ENCODE results near the gene RIPOR1.

Gene RIPOR1

DNA sequence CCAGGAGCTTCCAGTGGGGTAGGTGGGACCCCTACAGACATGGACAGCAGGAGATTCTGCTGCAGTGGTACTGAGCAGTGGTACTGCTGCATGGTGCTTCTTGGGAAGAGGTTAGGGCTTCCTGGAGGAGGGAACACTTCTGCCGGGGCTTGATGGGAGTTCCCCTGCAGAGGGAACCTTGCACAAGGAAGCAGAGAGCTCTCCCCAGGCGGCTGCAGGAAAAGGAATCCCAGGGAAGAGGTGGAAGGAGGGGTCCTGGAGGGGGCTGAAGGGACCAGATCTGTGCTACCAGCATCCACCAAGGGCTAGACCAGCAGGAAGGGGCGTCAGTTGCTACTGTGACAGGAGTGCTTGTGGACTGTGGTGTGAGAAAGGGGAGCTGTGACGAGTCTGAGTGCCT lies 10.6 kb downstream of the RIPOR1 start:
- in situ Hi-C loops (cut with MboI; ENCODE audit: low sequenced_read_pairs), result no loop called here

- in situ Hi-C loops (cut with MboI; ENCODE audit: low sequenced_read_pairs), result no loop called here
Measured at GRCh38 chr16:67539691-67540635, 11.3 kb downstream of the RIPOR1 start.

GRCh38 chr16:67540756-67541155 lies 12.1 kb downstream of the RIPOR1 start:
- in situ Hi-C loops (cut with MboI; ENCODE audit: low sequenced_read_pairs), result no loop called here

- in situ Hi-C loops (cut with MboI; ENCODE audit: low sequenced_read_pairs), result no loop called here
Measured at GRCh38 chr16:67541391-67542263, 13.0 kb downstream of the RIPOR1 start.

DNA sequence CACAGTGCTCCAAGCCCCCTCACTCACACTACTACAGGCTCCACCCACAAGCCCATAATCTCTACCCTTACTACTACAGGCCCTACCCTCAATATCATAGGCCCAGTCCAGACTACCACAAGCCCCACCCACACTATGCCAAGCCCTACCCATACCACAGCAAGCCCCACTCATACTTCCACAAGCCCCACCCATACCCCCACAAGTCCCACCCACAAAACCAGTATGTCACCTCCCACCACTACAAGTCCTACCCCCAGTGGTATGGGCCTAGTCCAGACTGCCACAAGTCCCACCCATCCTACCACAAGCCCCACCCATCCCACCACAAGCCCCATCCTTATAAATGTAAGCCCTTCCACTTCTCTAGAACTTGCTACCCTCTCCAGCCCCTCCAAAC lies 13.8 kb downstream of the RIPOR1 start:
- in situ Hi-C loops (cut with MboI; ENCODE audit: low sequenced_read_pairs), result no loop called here

DNA sequence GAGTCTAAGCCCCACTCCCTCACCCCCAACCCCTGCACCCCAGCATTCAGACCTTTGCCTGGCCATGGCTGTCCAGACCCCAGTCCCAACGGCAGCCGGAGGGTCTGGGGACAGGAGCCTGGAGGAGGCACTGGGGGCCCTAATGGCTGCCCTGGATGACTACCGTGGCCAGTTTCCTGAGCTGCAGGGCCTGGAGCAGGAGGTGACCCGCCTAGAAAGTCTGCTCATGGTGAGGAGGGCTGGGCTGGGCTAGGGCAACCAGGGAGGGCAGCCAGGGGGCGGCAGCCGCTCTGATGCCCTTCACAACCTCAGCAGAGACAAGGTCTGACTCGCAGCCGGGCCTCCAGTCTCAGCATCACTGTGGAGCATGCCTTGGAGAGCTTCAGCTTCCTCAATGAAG lies 14.4 kb downstream of the RIPOR1 start:
- in situ Hi-C loops (cut with MboI; ENCODE audit: low sequenced_read_pairs), result no loop called here

DNA sequence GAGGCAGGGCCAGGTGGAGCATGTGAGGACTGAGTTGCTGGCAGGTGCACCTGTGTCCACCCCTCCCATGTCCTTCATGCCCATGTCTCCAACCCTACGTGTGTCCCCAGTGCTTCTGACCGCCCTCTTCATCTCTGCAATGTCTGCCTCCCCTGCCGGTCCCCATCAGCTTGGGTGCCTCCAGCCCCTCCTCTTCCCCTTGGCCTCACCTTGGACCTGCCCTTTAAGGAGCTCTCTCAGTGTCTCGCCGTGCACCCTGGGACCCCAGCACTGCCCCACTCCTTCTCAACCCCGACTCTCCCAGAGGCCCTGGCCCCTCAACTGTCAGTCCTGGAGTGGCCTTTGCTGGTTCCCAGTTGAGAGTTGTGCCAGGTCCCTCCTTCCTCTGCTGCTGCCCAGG lies 15.0 kb downstream of the RIPOR1 start:
- in situ Hi-C loops (cut with MboI; ENCODE audit: low sequenced_read_pairs), result no loop called here

DNA sequence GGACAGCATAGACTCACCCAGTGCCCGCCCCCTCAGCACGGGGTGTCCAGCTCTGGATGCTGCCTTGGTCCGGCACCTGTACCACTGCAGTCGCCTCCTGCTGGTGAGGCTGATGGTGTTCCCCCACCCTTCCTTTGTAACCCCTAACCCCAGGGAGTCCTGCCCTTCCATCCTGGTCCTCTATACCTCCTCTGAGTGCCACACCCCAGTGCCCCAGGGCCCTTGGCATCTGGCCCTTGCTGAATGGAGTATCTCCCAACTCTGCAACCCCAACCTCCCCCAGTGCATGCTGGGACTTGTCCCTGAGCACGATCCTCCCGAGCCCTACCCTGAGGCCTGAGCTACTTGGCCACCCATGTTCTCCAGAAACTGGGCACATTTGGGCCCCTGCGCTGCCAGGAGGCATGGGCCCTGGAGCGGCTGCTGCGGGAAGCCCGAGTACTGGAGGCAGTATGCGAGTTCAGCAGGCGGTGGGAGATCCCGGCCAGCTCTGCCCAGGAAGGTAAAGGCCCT lies 15.8 kb downstream of the RIPOR1 start:
- in situ Hi-C loops (cut with MboI; ENCODE audit: low sequenced_read_pairs), result no loop called here

DNA sequence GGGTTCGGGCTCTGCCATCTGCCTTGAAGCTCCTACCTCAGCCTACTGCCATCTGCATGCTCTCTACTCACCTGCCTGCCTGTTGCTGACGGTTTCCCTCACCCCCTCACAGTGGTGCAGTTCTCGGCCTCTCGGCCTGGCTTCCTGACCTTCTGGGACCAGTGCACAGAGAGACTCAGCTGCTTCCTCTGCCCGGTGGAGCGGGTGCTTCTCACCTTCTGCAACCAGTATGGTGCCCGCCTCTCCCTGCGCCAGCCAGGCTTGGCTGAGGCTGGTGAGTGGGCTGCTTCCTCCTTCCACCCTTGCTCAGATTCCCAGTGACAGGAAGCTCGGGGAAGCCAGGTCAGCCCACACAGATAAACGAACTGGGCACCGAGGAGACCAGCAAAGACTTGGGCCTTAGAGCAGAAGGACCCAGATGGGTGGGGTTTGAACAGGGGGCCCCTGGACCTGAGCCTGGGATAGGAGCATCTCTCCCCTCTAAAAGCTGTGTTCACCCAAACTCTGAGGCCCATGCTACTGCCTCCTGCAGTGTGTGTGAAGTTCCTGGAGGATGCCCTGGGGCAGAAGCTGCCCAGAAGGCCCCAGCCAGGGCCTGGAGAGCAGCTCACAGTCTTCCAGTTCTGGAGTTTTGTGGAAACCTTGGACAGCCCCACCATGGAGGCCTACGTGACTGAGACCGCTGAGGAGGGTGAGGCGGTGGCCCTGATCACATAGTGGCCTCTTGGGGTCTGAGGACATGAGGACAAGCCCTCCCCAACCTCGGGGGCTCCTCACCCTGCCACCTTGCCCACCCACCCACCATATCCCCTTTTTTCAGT lies 16.4 kb downstream of the RIPOR1 start:
- in situ Hi-C loops (cut with MboI; ENCODE audit: low sequenced_read_pairs), result no loop called here

DNA sequence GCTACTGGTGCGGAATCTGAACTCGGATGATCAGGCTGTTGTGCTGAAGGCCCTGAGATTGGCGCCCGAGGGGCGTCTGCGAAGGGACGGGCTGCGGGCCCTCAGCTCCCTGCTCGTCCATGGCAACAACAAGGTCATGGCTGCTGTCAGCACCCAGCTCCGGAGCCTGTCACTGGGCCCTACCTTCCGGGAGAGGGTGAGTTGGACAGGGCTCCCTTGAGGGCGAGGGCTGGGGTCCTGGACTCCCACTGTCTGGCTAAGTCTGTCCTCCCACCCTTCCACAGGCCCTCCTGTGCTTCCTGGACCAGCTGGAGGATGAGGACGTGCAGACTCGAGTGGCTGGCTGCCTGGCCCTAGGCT lies 17.0 kb downstream of the RIPOR1 start:
- in situ Hi-C loops (cut with MboI; ENCODE audit: low sequenced_read_pairs), result no loop called here

DNA sequence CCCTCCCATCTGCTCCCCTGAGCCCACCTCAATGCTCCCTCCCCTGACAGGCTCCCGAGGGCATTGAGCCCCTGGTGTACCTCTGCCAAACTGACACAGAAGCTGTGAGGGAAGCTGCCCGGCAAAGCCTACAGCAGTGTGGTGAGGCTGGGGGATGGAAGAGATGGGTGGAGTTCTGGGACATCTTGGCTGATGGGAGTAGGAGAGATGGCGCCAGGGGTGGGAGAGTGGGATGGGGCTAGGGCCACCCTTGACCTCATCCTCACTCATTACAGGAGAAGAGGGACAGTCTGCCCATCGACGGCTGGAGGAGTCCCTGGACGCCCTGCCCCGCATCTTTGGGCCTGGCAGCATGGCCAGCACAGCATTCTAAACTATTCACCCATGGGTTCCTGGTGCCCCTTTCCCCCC lies 17.5 kb downstream of the RIPOR1 start:
- in situ Hi-C loops (cut with MboI; ENCODE audit: low sequenced_read_pairs), result no loop called here

DNA sequence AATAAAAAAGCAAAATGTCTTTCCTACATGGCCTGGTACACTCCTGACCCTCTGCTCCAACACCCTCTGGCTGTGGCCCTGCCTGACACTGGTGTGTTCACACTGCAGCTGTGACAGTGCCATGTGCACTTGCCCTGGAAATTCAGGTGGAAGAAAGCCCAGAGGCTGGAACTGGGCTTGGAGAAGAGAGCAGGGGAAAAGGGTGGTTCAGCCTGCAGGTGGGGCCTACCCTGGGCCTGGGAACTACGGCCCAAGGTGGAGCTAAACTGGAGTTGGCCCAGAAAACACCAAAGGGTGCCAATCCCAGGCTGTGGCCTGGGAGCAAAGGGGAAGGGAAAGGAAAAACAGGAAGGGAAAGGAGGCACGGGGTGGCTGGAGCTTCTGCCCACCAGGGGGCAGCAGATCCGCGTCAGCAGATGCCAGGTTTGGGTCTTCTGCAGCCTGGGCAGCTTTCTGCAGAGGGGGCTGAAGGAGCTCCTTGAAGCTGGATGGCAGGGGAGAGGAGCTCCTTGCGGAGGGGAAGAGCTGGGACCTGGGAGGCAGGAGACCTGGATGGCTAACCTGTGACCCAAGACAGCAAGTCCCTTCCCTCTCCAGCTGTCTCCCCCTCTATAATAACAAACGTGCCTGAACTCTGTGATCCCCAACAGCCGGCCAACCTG lies 18.3 kb downstream of the RIPOR1 start:
- in situ Hi-C loops (cut with MboI; ENCODE audit: low sequenced_read_pairs), result no loop called here

DNA sequence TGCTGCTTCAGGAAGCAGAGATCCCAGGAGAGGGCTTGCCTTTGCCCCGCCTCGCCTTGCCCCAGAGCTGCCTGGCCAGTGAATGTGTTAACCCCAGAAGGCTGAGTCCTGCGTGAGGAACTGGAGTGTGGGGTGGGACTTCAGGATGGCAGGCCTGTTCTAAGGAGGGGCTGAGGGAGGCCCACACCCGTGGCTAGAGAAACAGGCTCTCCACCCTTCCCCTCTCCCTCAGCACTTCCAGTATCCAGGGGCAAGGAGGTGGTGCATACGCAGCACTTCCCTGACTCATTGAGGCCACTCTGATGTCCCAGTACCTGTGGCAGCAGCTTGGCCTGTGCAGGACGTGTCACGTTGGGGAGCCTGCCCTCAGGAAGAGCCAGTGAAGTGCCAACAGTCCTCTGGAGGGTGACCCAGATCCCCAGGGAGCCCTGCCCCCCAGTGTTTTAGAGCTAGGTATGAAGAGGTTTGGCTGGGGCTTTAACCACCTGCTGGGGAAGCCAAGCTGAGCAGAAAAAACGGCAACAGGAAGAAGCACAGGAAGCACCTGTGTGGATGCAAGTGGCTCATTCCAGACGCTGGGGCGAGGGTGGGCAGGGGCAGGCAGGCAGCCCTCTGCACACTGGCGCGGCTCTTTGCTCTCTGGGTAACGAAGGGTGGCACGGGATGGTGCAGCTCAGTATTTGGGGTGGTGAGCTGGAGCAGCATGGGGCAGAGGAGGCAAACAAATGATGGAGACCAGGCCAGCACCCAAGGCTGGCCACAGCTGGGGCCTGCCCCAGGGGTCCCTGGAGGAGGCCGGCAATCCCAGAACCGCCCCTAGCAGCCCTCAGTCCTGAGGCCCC lies 19.0 kb downstream of the RIPOR1 start:
- in situ Hi-C loops (cut with MboI; ENCODE audit: low sequenced_read_pairs), result no loop called here

DNA sequence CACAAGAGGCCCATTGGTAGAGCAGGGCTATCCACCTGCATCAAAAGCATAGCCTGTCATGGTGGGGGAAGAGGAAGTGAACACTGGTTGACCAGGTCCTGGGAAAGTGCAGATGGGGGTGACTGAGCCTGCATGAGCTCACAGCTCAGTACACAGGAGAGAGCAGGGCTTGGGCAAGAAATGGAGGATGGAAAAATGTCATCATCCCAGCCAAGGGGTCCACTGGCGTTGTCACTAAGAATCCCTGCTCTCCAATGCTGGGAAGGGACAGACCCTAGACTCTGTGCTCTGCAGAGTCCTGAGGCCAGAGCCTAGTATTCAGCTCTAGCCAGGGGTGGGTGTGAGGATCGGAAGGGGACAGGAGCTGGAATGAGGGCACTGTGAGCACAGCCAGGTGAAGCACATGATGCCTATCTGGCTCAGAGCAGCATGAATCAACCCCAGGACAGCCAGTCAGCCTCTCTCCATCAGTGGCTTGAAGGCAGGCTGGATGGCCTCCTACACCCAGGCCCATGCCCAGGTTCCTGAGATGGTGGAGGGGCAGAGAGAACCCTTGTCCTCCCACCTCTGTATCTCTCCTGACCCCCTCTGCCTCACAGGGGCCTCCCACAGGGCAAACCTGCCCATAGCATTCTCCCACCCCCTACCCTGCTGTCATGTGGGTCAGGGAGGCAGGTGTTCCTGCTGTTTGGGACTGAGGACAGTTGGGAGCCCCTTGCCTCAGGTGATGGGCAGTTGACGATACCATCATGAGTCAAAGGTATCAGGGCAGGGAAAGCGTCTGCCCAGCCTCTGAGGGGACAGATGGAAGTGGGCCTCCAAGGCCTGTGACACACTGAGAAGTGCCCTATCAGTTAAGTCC lies 19.9 kb downstream of the RIPOR1 start:
- in situ Hi-C loops (cut with MboI; ENCODE audit: low sequenced_read_pairs), result no loop called here

DNA sequence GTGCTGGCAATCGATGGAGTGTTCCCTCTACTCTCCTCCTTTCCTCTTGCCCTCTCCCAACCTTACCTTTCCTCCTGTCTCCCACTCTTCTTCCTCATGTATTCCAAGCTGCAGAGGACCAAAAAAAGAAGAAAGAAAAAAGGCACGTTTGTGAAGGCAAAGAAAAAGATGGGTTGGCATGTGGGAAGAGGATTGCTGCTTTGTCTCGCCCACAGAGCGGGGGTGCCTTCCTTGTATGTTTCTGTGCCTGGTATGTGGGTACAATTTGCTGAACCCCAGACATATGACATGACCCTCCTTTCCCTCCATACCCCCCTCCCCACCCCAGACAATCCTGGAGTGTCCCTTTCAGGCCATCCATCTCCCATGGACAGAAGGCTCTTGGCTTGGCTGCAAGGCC lies 20.6 kb downstream of the RIPOR1 start:
- in situ Hi-C loops (cut with MboI; ENCODE audit: low sequenced_read_pairs), result no loop called here

DNA sequence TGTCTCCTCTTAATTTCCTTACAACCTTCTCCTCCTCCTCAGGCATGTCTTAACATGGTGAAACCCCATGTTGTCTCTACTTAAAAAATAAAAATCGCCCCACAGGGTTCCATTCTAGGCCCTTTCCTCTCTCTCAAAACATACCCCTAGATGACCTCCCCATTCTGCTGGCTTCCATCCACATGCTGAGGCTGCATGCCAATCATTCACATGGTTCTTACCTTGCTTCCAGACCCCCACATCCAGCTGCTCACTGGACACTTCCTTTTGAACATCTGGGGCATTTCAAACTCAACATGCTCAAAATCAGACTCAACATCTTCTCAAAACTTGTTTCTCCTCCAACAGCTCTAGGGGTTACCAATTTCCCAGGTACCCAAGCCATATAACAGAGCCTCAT lies 21.3 kb downstream of the RIPOR1 start:
- in situ Hi-C loops (cut with MboI; ENCODE audit: low sequenced_read_pairs), result no loop called here

DNA sequence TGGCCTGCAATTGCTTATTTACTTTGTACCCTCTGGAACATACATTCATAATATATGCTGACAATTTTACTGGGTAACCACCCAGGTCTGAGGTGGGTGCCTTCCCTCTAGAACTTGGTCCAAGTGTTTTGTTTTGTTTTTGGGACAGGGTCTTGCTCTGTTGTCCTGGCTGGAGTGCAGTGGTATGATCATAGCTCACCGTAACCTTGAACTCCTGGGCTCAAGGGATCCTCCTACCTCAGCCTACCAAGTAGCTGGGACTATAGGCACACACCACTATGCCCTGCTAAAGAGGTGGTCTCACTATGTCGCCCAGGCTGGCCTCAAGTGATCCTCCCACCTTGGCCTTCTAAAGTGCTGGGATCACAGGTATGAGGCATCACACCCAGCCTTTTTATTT lies 22.5 kb downstream of the RIPOR1 start:
- in situ Hi-C loops (cut with MboI; ENCODE audit: low sequenced_read_pairs), result no loop called here

DNA sequence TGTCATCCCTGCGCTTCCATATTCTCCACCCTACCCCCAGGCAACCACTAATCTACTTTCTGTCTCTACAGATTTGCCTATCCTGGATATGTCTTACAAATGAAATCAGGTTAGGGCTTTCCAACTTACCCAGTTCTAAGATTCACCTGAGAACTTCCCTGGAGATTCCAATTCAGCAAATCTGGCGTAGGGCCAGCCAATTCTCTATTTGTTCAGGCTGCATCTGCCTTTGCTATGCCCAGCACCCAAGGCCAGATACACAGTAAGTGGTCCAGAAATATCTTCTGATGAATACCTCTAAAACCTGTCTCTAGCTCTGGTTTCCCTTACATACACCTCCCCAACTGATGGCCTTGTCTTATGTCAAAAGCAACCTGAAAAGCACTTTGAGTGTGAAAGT lies 23.3 kb downstream of the RIPOR1 start:
- in situ Hi-C loops (cut with MboI; ENCODE audit: low sequenced_read_pairs), result no loop called here

DNA sequence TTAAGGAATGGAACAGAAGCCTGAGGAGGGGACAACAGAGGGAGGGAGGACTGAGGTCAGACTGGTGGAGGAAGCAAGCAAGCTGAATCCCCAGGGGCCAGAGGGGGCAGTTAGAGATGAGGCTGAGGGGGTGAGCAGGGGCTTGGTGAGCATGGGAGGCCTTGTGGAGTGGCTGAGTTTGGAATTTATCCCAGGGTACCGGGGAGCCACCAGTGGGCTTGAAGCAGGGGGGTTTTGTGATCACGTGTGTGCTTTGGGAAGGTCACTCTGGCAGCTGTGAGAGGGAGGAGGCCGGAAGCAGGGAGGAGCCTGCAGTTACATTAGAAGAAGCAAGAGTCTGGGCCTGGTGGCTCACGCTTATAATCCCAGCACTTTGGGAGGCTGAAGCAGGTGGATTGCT lies 23.8 kb downstream of the RIPOR1 start:
- in situ Hi-C loops (cut with MboI; ENCODE audit: low sequenced_read_pairs), result no loop called here

All from HL-60/S4 treated with retinoic acid at 250 ng/mL for 4 days and 3 days (cell line).